Neural progenitor cell (in vitro differentiated cells): ENCODE results near the gene SLC6A3.
"Not testable (repeated sequence)": the region's sequence is repeated elsewhere in the genome, so short reads cannot be mapped to it uniquely, and the experiment has no call there.

Experiments
- EZH2 ChIP-seq: fragments of 200-600 bp; sonication (generic); IDR thresholded peaks from 2 replicates; pipeline ENCODE4 v1.6.1; 2017; ENCODE audit warnings: antibody characterized with exemption, mild to moderate bottlenecking, moderate library complexity
- EZH2phosphoT487 ChIP-seq: fragments of 200-600 bp; sonication (generic); IDR thresholded peaks from 2 replicates; pipeline ENCODE4 v1.6.1; 2017; ENCODE audit warnings: antibody characterized with exemption
- TF ChIP-seq, protein P1 (sequence below): fragments of 200-600 bp; sonication (generic); IDR thresholded peaks from 2 replicates; pipeline ENCODE4 v1.5.1; 2017; ENCODE audit warnings: antibody characterized with exemption, mild to moderate bottlenecking

- TF ChIP-seq, protein P1, sequence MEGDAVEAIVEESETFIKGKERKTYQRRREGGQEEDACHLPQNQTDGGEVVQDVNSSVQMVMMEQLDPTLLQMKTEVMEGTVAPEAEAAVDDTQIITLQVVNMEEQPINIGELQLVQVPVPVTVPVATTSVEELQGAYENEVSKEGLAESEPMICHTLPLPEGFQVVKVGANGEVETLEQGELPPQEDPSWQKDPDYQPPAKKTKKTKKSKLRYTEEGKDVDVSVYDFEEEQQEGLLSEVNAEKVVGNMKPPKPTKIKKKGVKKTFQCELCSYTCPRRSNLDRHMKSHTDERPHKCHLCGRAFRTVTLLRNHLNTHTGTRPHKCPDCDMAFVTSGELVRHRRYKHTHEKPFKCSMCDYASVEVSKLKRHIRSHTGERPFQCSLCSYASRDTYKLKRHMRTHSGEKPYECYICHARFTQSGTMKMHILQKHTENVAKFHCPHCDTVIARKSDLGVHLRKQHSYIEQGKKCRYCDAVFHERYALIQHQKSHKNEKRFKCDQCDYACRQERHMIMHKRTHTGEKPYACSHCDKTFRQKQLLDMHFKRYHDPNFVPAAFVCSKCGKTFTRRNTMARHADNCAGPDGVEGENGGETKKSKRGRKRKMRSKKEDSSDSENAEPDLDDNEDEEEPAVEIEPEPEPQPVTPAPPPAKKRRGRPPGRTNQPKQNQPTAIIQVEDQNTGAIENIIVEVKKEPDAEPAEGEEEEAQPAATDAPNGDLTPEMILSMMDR, result not testable (repeated sequence)
- not testable (repeated sequence) for TF ChIP-seq EZH2phosphoT487, EZH2
These were observed 30.3 kb upstream of the SLC6A3 start for GRCh38 chr5:1475544-1475900.
